SK-N-SH (cell line): ENCODE results near the gene IGF1R. TPM values are rescaled to one million over a fixed set of nuclear protein-coding genes. Genes with fewer than 3 reads are reported as not detected.

Experiments used
- CTCF ChIA-PET: fragments of 300-600, 350-600 bp; formaldehyde crosslinking; extraction: SDS; loops from one replicate; lab custom pipeline; 2021; lab: Yijun Ruan, JAX
- POLR2A ChIA-PET: fragments of 350-600 bp; sonication (Branson Sonifier 250); formaldehyde crosslinking; extraction: SDS; loops from one replicate; lab custom pipeline; 2020; ENCODE audit warnings: antibody characterized with exemption, inconsistent platforms; lab: Yijun Ruan, JAX
- DNase-seq: peaks from one replicate; pipeline ENCODE4 v3.0.0; 2012
- H2AFZ ChIP-seq: fragments of 200-600 bp; sonication (generic); 2 replicates; pipeline ENCODE4 v1.8.1; 2016; ENCODE audit warnings: antibody characterized with exemption, mild to moderate bottlenecking, low read depth
- H3F3A ChIP-seq: fragments of 200-600 bp; sonication (generic); replicated peaks from 2 replicates; pipeline ENCODE3; 2016; ENCODE audit warnings: antibody characterized with exemption, mild to moderate bottlenecking; ENCODE audit not compliant: insufficient read depth
- H3K27ac ChIP-seq, 2 experiments: fragments of 200-500 bp in 1 of 2; fragments of 200-600 bp in 1 of 2; sonication (Bioruptor generic) in 1 of 2; sonication (generic), shearing (Covaris generic) in 1 of 2; 2 replicates each; pipeline versions ENCODE4 v1.5.1 to v1.6.1; 2014 to 2016; ENCODE audit warnings: low read depth in 2 of 2, inconsistent platforms in 1 of 2, low read length in 1 of 2, mild to moderate bottlenecking in 1 of 2, mixed read lengths in 1 of 2
- H3K27me3 ChIP-seq: fragments of 200-600 bp; sonication (generic), shearing (Covaris generic); 2 replicates; pipeline ENCODE4 v1.6.1; 2016; ENCODE audit warnings: mixed run types; ENCODE audit not compliant: insufficient read depth
- H3K36me3 ChIP-seq, 2 experiments: fragments of 200-500 bp in 1 of 2; fragments of 200-600 bp in 1 of 2; sonication (Bioruptor generic) in 1 of 2; sonication (generic) in 1 of 2; replicated peaks in 1 of 2; 2 replicates each; pipeline versions ENCODE3 to v1.5.1; 2014 to 2016; ENCODE audit warnings: low read length in 1 of 2, mild to moderate bottlenecking in 1 of 2; ENCODE audit not compliant: insufficient read depth in 2 of 2, control insufficient read depth in 1 of 2
- H3K4me1 ChIP-seq, 2 experiments: fragments of 200-500 bp in 1 of 2; fragments of 200-600 bp in 1 of 2; sonication (Bioruptor generic) in 1 of 2; sonication (generic), shearing (Covaris generic) in 1 of 2; 2 replicates each; pipeline versions ENCODE4 v1.5.1 to v1.6.1; 2014 to 2016; ENCODE audit warnings: low read depth in 1 of 2, low read length in 1 of 2, mixed run types in 1 of 2; ENCODE audit not compliant: insufficient read depth in 2 of 2, control insufficient read depth in 1 of 2
- H3K4me2 ChIP-seq: fragments of 200-600 bp; sonication (generic), shearing (Covaris generic); 2 replicates; pipeline ENCODE4 v1.6.1; 2017; ENCODE audit warnings: mixed run types
- H3K4me3 ChIP-seq, 2 experiments: fragments of 200-500 bp in 1 of 2; fragments of 200-600 bp in 1 of 2; sonication (Bioruptor generic) in 1 of 2; sonication (generic), shearing (Covaris generic) in 1 of 2; 2 replicates each; pipeline versions ENCODE4 v1.5.1 to v1.8.1; 2014 to 2016; ENCODE audit warnings: low read depth in 2 of 2, inconsistent platforms in 1 of 2, low read length in 1 of 2, mild to moderate bottlenecking in 1 of 2, mixed read lengths in 1 of 2, moderate library complexity in 1 of 2
- H3K79me2 ChIP-seq: fragments of 200-600 bp; sonication (generic); 2 replicates; pipeline ENCODE4 v1.8.1; 2017; ENCODE audit warnings: mild to moderate bottlenecking; ENCODE audit not compliant: insufficient read depth
- H3K9ac ChIP-seq: fragments of 200-600 bp; sonication (generic); 2 replicates; pipeline ENCODE4 v1.6.1; 2017; ENCODE audit warnings: mixed run types
- H3K9me2 ChIP-seq: fragments of 200-600 bp; sonication (generic); 2 replicates; pipeline ENCODE4 v1.6.1; 2017; ENCODE audit warnings: mixed run types
- H3K9me3 ChIP-seq: fragments of 200-600 bp; sonication (generic); 2 replicates; pipeline ENCODE4 v1.6.1; 2017; ENCODE audit warnings: mixed run types, mild to moderate bottlenecking, moderate library complexity
- H4K20me1 ChIP-seq: fragments of 200-600 bp; sonication (generic); 2 replicates; pipeline ENCODE4 v1.6.1; 2017; ENCODE audit warnings: mild to moderate bottlenecking, mixed run types; ENCODE audit not compliant: insufficient read depth
- CHD2 ChIP-seq: fragments of 150-350 bp; IDR thresholded peaks from 2 replicates; pipeline ENCODE4 v1.6.1; 2018; ENCODE audit warnings: low read length; ENCODE audit not compliant: partially characterized antibody
- EP300 ChIP-seq, 2 experiments: IDR thresholded peaks; 2 replicates each; pipeline versions ENCODE4 v1.4.0 to v1.6.1; 2012; ENCODE audit warnings: borderline replicate concordance in 1 of 2, low read depth in 1 of 2, low read length in 1 of 2
- FOSL2 ChIP-seq: IDR thresholded peaks from 2 replicates; pipeline ENCODE4 v1.4.0; 2012; ENCODE audit warnings: low read depth, mild to moderate bottlenecking, moderate library complexity, borderline replicate concordance
- FOXJ3 ChIP-seq: sonication (generic); formaldehyde crosslinking; IDR thresholded peaks from 2 replicates; pipeline ENCODE4 v1.5.1; 2020; ENCODE audit warnings: mild to moderate bottlenecking, missing genetic modification reagents
- GABPA ChIP-seq: IDR thresholded peaks from 2 replicates; pipeline ENCODE4 v1.4.0; 2012; ENCODE audit warnings: low read depth, mild to moderate bottlenecking
- POLR2AphosphoS5 ChIP-seq: IDR thresholded peaks from 2 replicates; pipeline ENCODE4 v1.6.1; 2012; ENCODE audit warnings: low read depth, low read length
- RAD21 ChIP-seq: IDR thresholded peaks from 2 replicates; pipeline ENCODE4 v1.6.1; 2012; ENCODE audit warnings: mild to moderate bottlenecking, low read length
- SMC3 ChIP-seq: IDR thresholded peaks from 2 replicates; pipeline ENCODE4 v1.6.1; 2012; ENCODE audit warnings: low read depth, low read length, improper control_type of control experiment
- TAF1 ChIP-seq: IDR thresholded peaks from 2 replicates; pipeline ENCODE4 v1.6.1; 2012; ENCODE audit warnings: low read depth, mild to moderate bottlenecking, low read length, moderate library complexity, borderline replicate concordance
- TEAD4 ChIP-seq: IDR thresholded peaks from 2 replicates; pipeline ENCODE4 v1.4.0; 2012; ENCODE audit warnings: mild to moderate bottlenecking, borderline replicate concordance; ENCODE audit not compliant: insufficient read depth
- YY1 ChIP-seq: IDR thresholded peaks from 2 replicates; pipeline ENCODE4 v1.4.0; 2012; ENCODE audit warnings: low read depth, mild to moderate bottlenecking
- WGBS: methylation state at CpG from one replicate; pipeline ENCODE4 v1.1.6; 2017; ENCODE audit warnings: low lambda C conversion rate; 5-methylcytosine and 5-hydroxymethylcytosine counted together
- polyA plus RNA-seq, 3 experiments: library from polyadenylated mRNA; depleted of rRNA; stranded (reverse); fragments of >200 nt; gene quantifications; 2 replicates each; pipeline ENCODE4 v1.2.3, GENCODE V29; 2012
- TF ChIP-seq, protein P1 (sequence below): fragments of 150-350 bp; IDR thresholded peaks from 2 replicates; pipeline ENCODE4 v1.6.1; 2016; ENCODE audit warnings: mild to moderate bottlenecking, low read depth, low read length

IGF1R gene
- polyA plus RNA-seq, 1 of the 3 experiments (the other 2 are of a cell fraction): 9.5 TPM

GRCh38 chr15:98802187-98802586 is 153.8 kb downstream of the IGF1R start:
- TF ChIP-seq YY1 (no peak), FOXJ3 (CRISPR knock-in tag) (no peak), GABPA (no peak), TEAD4 (no peak), FOSL2 (no peak), POLR2AphosphoS5 (no peak), CHD2 (no peak), SMC3 (no peak), TAF1 (no peak), RAD21 (no peak), EP300 (IDR thresholded peaks at IDR 0.05; ENCODE audit: borderline replicate concordance in 1 of 2, low read depth in 1 of 2, low read length in 1 of 2) (no peak)
- TF ChIP-seq, protein P1, sequence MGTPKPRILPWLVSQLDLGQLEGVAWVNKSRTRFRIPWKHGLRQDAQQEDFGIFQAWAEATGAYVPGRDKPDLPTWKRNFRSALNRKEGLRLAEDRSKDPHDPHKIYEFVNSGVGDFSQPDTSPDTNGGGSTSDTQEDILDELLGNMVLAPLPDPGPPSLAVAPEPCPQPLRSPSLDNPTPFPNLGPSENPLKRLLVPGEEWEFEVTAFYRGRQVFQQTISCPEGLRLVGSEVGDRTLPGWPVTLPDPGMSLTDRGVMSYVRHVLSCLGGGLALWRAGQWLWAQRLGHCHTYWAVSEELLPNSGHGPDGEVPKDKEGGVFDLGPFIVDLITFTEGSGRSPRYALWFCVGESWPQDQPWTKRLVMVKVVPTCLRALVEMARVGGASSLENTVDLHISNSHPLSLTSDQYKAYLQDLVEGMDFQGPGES: no peak

GRCh38 chr15:98803228-98804056 is 155.1 kb downstream of the IGF1R start:
- Histone ChIP-seq H3K27ac (no peak overlapping the region), H3K9me2 (no peaks in the 10 kb centered on the region), H3K9me3 (no peaks in the 10 kb centered on the region), H3K79me2 (peaks cover 81% of the 10 kb centered on the region), H3K4me3 (no peak overlapping the region), H3K9ac (no peak overlapping the region), H2AFZ (no peak overlapping the region), H3K27me3 (no peaks in the 10 kb centered on the region), H3K4me2 (no peak overlapping the region), H3F3A (peaks cover 19% of the 10 kb centered on the region), H4K20me1 (peaks cover 21% of the 10 kb centered on the region), H3K36me3 (no peaks in the 10 kb centered on the region), H3K4me1 (peaks cover 25 to 39% of the 10 kb centered on the region in 2 experiments)
- 81% methylated on average over 14 of the region's 14 CpGs for whole genome bisulfite sequencing
- DNase-seq: no peak
- peak; percentile 68; the same call in 1 of the 2 replicates for TF ChIP-seq FOSL2
- TF ChIP-seq RAD21: no peak
- ChIA-PET POLR2A (no interaction called here), CTCF (interaction anchor here (1.1 to 2.4 kb wide), 4 partner anchors 12 to 100 kb away, joined by 3 to 9 read pairs (median 6); no protein-coding TSS in a partner anchor)

More at GRCh38 chr15:98802187-98802586, 153.8 kb downstream of the IGF1R start:
- Histone ChIP-seq H3K9me3 (no peaks in the 10 kb centered on the region), H3K4me2 (no peak overlapping the region), H3K27ac (no peak overlapping the region), H3K36me3 (no peaks in the 10 kb centered on the region), H4K20me1 (peaks cover 25% of the 10 kb centered on the region), H3F3A (peaks cover 19% of the 10 kb centered on the region), H3K4me3 (no peak overlapping the region), H3K4me1 (peaks cover 25 to 43% of the 10 kb centered on the region in 2 experiments), H3K27me3 (no peaks in the 10 kb centered on the region), H3K9me2 (no peaks in the 10 kb centered on the region), H3K9ac (no peak overlapping the region), H2AFZ (no peak overlapping the region), H3K79me2 (peaks cover 80% of the 10 kb centered on the region)
- POLR2A ChIA-PET: no interaction called here
- CTCF ChIA-PET: interaction anchor here (1.0 to 2.4 kb wide), 3 partner anchors 10 to 144 kb away, joined by 3 to 9 read pairs (median 6); no protein-coding TSS in a partner anchor
- WGBS: 97% methylated on average over 6 of the region's 6 CpGs
- no peak for DNase-seq
